GM18505 (cell line): ENCODE measurements around the gene MVB12B.

Experiments used
- ATAC-seq: cut with Tn5 transposase; IDR thresholded peaks from one replicate; pipeline ENCODE4 v1.9.1; 2021; ENCODE audit not compliant: unreplicated experiment
- POLR2A ChIP-seq: IDR thresholded peaks from 4 replicates; pipeline ENCODE4 v1.6.1; 2011; ENCODE audit warnings: borderline replicate concordance; ENCODE audit not compliant: insufficient read depth, insufficient read length; ENCODE audit errors: extremely low read depth

MVB12B gene

DNA sequence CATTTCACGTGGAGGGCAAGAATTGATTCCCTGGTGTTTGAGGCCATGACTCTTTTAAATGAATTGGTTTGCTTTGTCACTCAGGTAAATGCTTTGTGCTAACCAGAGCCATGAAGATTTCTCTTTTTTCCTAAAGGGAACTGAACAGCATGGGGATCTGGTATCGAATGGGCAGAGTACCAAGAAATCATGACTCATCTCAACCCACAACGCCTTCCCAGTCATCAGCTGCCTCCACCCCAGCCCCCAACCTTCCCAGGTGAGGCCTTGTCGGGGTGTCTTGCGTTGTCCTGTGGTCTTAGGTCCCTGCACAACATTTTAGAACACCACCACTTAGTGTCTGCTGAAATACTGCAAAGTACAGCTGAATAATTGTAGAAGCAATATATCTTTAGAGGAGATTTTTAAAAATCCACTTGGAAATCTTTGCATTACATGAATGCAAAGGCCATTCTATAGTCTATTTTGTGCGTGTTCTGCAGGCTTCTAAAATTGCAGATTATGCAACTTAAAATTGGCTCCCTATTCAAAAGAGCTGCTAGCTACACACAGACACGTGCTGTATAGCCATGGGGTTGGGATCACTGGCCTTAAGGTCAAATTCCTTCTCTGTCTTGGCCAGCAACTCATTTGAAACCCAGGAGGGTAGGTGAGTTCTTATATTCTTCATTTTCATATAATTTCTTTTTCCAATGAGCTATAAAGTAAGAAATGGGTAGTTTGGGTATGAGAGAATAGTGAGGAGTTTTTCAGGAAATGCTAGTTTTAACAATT, 69.0 kb downstream of the MVB12B start:
- TF ChIP-seq POLR2A, result no peak
- ATAC-seq, result no peak

DNA sequence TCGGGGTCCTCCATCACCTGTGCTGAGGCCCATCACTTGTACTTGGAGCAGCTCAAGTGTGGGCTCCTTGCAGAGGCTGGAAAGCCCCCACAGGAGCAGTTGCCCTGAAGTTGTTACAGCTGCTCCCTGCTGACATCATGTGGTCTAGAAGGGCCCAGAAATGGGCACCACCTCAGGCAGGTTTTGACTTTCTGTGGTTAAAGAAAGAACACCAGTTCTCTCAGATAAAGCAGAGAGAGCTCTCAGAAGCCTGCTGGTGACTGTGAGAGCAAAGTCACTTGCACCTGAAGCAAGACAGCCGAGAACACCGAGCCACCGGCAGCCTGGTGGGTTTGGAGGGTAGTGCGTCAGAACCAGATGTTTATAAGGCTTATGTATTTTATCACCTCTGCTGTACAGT, 70.4 kb downstream of the MVB12B start:
- TF ChIP-seq POLR2A, result no peak
- peak; percentile 81 for ATAC-seq

DNA sequence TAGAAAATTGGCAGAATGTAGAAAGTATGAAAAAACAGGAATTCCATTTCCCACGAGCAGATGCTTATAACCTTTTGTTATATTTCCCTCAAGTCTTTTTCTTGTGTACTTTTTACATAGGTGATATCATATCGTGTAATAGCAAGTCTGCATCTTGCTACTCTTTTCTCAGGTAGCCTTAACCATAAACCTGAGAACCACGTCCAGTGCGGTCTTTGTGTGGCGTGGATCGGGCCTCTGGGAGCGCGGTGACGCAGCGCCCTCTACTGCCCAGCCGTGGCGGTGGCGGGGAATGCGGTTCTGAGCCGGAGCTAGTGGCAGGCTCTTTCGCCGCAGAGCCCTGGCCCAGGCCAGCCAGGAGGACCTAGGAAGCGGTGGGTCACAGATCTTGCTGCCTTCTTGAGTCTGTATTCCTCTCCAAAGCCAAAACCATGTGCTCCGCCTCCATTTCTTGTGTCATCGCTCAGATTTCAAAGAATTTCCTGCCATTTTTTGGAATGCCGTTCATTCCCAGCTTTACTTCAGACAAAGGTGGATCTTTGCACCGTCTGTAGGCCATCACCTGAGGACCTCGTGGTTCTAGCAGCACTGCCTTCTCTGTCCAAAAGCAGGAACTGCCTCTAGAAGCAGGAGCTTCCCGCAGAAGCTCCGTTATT, 71.9 kb downstream of the MVB12B start:
- no peak for TF ChIP-seq POLR2A

DNA sequence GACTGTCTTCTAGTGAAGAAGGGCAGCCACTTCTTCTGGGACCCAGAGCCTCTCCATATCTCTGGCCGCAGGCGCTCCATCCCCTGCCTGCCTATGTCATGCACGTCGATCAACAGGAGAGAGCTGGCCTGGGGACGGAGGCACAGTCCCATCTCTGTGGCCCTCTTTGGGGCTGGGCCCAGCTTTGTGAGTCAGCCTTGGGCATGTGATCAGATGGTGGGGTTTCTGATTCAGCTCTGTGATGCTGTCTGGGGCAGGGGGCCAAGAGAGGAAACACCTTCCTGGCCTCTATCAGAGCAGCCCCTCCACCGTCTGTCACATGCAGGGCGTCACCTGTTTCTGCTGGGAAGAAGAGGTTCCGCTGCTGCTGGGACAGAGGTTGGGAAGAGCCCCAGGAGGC, 72.6 kb downstream of the MVB12B start:
- ATAC-seq, result no peak
- TF ChIP-seq POLR2A, result no peak

More for the DNA sequence above, 71.9 kb downstream of the MVB12B start:
- ATAC-seq, result no peak

DNA sequence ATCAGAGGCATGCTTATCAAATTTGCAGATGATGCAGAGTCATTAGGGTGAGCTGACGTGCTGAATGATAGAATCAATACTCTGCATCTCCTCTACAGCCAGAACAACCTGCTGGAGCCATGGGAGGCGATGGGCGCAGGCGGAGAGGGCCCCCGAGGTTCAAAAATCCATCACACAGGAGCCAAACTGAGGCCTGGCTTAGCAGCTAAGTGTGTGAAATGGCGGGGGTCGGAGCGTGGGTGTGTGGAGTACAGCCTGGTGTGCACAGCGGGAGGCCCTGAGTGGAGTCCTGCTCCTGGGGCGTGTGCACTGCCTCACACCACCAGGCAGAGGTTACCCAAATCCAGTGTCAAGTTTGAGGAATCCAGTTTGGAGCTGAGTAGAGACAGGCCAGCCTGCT, 73.2 kb downstream of the MVB12B start:
- no peak for ATAC-seq

DNA sequence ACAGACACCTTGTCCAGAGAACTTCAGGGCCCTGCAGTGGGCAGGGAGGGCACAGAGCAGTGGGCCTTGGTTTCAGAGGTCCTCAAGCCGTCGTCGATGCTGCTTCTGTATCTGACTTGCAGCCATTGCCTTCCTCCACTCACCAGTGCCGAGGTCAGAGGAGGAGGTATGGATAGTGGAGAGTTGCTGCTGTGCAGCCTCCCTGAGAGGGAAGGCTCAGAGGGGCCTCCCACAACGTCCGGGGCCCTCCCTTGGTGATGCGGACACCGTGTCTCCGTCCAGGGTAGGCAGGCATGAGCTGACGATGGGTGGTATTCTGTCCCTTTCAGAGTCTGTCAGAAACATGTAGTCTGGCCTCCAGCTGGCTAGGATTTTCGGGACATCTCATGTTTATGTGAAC, 73.9 kb downstream of the MVB12B start:
- no peak for ATAC-seq
- TF ChIP-seq POLR2A, result no peak

More for the DNA sequence above, 73.2 kb downstream of the MVB12B start:
- no peak for TF ChIP-seq POLR2A

DNA sequence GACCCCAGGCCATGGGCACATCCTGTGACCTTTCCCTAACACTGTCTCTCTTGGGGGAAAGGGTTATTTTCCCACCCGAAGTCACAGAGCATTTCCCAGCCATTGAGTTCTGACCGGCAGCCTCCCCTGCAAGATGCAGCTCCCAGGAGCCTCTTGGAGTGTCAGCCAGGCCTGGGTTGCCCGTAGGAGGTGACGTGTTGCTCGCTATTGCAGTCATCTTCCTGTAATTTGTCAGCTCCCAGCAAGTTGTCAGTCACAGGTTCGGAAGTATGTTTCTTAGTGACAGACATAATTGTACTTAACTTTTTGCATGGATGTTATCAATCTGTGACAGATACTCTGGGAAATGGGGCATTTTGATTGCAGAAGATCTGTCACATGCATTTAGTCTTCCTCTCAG, 74.5 kb downstream of the MVB12B start:
- TF ChIP-seq POLR2A, result no peak
- no peak for ATAC-seq

DNA sequence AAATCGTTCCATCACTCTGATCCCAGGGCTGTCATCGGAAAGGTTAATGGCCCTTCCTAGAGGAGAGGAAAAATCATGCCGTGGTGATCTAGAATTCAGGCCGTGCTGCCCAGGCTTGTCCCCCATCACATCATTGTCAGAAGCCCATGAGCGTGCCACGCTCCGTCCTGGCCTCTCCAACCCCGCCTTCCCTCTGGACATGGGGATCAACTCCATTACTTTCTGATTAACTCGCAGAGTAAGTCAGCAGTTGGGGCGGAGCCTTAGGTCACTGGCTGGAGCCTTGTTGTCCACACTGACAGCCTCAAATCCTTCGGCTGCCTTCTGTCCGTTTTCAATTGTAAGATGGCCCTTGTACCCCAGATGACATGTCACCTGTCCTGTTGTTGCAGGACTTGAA, 75.0 kb downstream of the MVB12B start:
- ATAC-seq, result no peak
- no peak for TF ChIP-seq POLR2A

DNA sequence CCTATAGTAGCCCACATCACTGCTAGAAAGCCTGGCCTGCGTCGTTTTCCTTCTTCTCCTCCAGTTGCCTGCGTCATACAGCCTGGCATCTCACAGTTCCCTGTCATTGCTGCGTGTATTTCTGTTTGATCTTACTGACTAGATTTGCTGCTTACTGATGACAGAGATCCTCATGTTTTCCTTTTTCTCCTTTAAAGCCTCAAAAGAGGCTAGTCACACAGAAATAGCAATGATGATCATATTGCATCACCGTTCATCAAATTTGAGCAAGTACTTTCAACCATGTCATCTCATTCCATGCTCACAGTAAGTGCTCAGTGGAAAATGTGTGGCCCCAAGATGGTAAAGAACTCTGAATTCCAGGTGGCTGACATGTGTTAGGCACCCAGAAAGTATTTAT, 76.8 kb downstream of the MVB12B start:
- TF ChIP-seq POLR2A, result no peak

DNA sequence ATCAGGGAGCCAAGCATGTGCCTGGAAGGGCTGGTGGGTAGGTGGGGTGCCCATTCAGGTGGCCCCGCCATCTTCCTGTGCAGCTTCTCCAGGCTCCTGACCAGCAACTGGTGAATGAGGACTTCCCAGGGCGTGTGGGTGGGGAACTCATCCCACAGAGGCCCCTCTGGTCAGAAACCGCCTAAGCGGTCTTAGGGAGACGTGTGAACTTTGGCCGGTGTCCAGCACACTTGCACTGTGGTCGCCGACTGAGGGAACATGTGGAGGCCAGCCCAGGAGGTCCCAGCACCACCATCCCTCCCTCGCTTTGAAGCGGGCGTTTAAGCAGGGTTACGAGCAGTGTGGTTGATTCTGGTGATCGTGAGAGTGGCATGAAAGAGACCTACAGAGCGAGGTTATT, 77.8 kb downstream of the MVB12B start:
- ATAC-seq, result no peak
- TF ChIP-seq POLR2A, result no peak

More for the DNA sequence above, 76.8 kb downstream of the MVB12B start:
- no peak for ATAC-seq

DNA sequence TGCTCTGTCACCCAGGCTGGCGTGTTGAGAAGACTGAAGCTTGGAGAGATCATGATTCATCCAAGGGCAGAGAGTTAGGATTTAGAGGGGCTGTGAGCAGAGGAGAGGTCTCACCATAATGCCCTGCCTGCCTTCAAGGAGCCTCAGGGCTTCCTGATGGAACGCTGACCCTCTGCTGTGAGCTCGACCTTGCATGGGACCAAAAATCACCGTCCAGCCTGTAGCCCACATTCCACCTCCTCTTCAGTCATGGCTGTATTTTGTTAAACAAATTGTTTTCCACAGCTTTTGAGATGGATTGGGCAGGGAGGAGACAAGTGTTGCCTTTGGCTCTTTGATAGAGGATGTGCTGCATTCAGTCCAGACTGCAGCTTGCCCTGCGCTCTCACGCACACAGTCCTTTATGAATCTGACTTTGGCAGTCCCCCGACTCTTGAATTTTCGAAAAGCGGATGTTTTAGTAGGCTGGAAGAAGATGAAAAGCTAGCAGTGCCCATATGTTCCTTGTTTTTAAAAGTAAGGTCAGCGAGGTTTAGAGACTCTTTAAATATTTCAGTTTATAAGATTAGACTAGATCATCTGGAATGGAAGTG, 79.5 kb downstream of the MVB12B start:
- no peak for ATAC-seq
- no peak for TF ChIP-seq POLR2A

DNA sequence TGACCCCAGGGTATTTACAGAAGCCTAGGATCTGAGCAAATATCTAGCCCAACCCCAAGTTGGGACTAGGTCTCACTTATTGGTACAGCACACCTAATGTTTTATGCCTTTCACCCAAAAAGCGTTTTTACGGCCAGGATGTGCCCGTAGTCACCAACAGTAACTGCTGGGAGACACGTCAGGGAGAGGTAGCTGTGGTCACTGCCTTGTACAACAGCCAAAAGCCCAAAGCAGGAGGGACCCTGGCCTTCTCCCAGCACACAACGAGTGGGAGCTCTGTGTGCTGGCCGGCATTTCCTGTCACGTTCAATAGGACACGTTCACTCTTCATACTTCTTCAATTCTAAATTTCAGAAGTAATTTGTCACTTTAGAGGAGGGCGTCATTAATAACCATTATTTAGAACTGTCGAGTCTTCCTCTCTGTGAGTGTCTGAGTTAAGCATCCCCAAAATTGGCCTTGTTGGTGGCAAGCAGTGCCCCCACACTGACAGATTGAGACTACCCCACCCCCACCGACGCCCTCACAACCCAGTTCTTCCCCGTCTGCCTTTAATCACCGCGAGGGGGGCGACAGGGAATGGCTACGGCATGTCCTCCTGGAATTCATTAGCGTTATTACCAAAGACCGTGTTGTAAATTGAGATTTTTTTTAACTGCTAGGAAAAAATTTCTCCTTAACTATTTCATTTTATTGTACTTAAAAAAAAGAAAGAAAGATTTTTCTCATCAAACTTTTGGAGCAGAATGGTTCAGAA, 80.7 kb downstream of the MVB12B start:
- TF ChIP-seq POLR2A, result no peak

DNA sequence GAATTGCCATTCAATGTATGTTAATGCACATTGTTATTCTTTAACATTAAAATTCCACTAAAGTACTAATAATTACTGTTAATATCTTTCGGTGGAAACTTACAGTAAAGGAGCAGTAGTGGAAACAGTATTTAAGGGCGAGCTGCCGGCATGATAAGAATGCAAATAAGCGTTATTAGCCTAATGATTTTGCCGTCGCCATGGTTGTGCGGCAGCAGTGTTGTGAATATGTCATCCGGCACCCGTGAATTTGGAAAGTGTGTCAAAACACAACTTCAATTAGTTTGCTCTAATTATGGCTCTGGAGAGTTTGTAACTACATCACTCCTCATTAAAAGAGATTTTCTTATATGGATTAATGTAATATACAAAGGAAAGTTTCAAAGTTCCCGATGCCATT, 81.4 kb downstream of the MVB12B start:
- no peak for TF ChIP-seq POLR2A
- ATAC-seq, result no peak

More for the DNA sequence above, 80.7 kb downstream of the MVB12B start:
- no peak for ATAC-seq
